SK-N-SH (cell line): Measurements from ENCODE around the gene TRMU.
"Not testable (repeated sequence)": the region's sequence is repeated elsewhere in the genome, so short reads cannot be mapped to it uniquely, and the experiment has no call there.

ENCODE experiments used
- CHD2 ChIP-seq: fragments of 150-350 bp; IDR thresholded peaks from 2 replicates; pipeline ENCODE4 v1.6.1; 2018; ENCODE audit warnings: low read length; ENCODE audit not compliant: partially characterized antibody
- CTCF ChIP-seq: fragments of 200-600 bp; sonication (generic); IDR thresholded peaks from 2 replicates; pipeline ENCODE4 v1.6.1; 2017; ENCODE audit warnings: antibody characterized with exemption, mild to moderate bottlenecking, moderate library complexity
- EP300 ChIP-seq, 2 experiments: IDR thresholded peaks; 2 replicates each; pipeline versions ENCODE4 v1.4.0 to v1.6.1; 2012; ENCODE audit warnings: borderline replicate concordance in 1 of 2, low read depth in 1 of 2, low read length in 1 of 2
- GATA2 ChIP-seq: sonication (generic); formaldehyde crosslinking; IDR thresholded peaks from 2 replicates; pipeline ENCODE4 v1.5.0; 2020; ENCODE audit warnings: mild to moderate bottlenecking, missing genetic modification reagents
- MAX ChIP-seq: IDR thresholded peaks from 2 replicates; pipeline ENCODE4 v1.4.0; 2012; ENCODE audit warnings: low read depth
- MEF2A ChIP-seq: IDR thresholded peaks from 2 replicates; pipeline ENCODE4 v1.4.0; 2012; ENCODE audit warnings: low read depth, borderline replicate concordance
- PBX3 ChIP-seq: IDR thresholded peaks from 2 replicates; pipeline ENCODE4; 2012
- POLR2AphosphoS5 ChIP-seq: IDR thresholded peaks from 2 replicates; pipeline ENCODE4 v1.6.1; 2012; ENCODE audit warnings: low read depth, low read length
- RAD21 ChIP-seq: IDR thresholded peaks from 2 replicates; pipeline ENCODE4 v1.6.1; 2012; ENCODE audit warnings: mild to moderate bottlenecking, low read length
- RCOR1 ChIP-seq: fragments of 150-350 bp; IDR thresholded peaks from 2 replicates; pipeline ENCODE4 v1.6.1; 2017; ENCODE audit warnings: antibody characterized with exemption, low read length
- RFX5 ChIP-seq: IDR thresholded peaks from 2 replicates; pipeline ENCODE4 v1.6.1; 2012; ENCODE audit warnings: mild to moderate bottlenecking, improper control_type of control experiment, low read length
- SIN3A ChIP-seq: IDR thresholded peaks from 2 replicates; pipeline ENCODE4 v1.6.1; 2012; ENCODE audit warnings: low read depth, mild to moderate bottlenecking, low read length, moderate library complexity, borderline replicate concordance

GRCh38 chr22:46403880-46404279, 68.4 kb downstream of the TRMU start:
- not testable (repeated sequence) for TF ChIP-seq CTCF; EP300 (IDR thresholded peaks at IDR 0.05; ENCODE audit: borderline replicate concordance in 1 of 2, low read depth in 1 of 2, low read length in 1 of 2); SIN3A; CHD2; MAX; RCOR1; POLR2AphosphoS5; MEF2A; RAD21; PBX3; RFX5; GATA2 (CRISPR knock-in tag)
